Measurements from ENCODE around the gene HINT1. TPM values are rescaled to one million over a fixed set of nuclear protein-coding genes. Genes with fewer than 3 reads are reported as not detected.

HINT1 gene
- polyA plus RNA-seq, 3 donors, result 148 to 223 (median 191) TPM

DNA sequence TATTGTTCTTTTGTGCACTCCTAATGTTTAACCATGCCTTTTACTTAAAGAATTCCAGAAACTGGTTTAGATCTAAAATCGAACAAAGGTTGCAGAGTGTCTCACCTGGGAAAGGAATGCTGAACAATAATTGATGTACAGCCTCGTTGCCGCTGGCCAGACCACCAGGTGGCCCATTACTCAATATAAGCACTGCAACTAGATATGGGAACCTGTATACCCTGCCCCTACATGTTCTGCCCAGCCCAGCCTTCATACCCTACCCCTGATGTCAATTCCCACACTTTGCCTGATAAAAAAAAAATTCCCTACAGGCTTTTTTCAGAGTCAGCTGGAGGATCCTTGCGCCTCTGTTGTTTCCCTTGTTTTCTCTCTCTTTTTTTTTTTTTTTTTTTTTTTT lies 13.8 kb downstream of the HINT1 start:
- Histone ChIP-seq H3K4me2 (replicated peaks; ENCODE audit: extremely low read depth, low read length, poor library complexity, severe bottlenecking) (no peak overlapping the region), H3K36me3 (replicated peaks in 1 of 2; ENCODE audit: control insufficient read depth in 1 of 2, insufficient read depth in 2 of 2, low read length in 2 of 2) (no peaks in the 10 kb centered on the region), H3K27me3 (ENCODE audit: control insufficient read depth in 2 of 2, insufficient read depth in 2 of 2, low read length in 2 of 2) (no peaks in the 10 kb centered on the region), H3K79me2 (ENCODE audit: insufficient read depth, low read length) (no peaks in the 10 kb centered on the region), H3K4me3 (replicated peaks in 1 of 3; ENCODE audit: low read depth in 2 of 3, low read length in 3 of 3) (no peak overlapping the region), H3K9ac (ENCODE audit: insufficient read depth, low read length, poor library complexity, severe bottlenecking) (no peak overlapping the region), H3K27ac (ENCODE audit: low read depth in 1 of 2, low read length in 2 of 2) (no peak overlapping the region), H2AFZ (ENCODE audit: insufficient read depth, low read depth, low read length, poor library complexity, severe bottlenecking) (no peak overlapping the region), H3K4me1 (ENCODE audit: control insufficient read depth in 1 of 2, insufficient read depth in 2 of 2, low read length in 2 of 2) (no peaks in the 10 kb centered on the region), H3K9me3 (replicated peaks in 1 of 2; ENCODE audit: control insufficient read depth in 1 of 2, insufficient read depth in 1 of 2, low read length in 2 of 2) (no peaks in the 10 kb centered on the region), H4K20me1 (ENCODE audit: insufficient read depth, low read length) (no peaks in the 10 kb centered on the region)
- Mint-ChIP-seq H3K27ac (no peak overlapping the region), H3K9me3 (peaks cover 0 to under 1% (median 0%) of the 10 kb centered on the region in 7 donors), H3K36me3 (peaks cover 0 to 9% of the 10 kb centered on the region in 2 donors), H3K27me3 (ENCODE audit: low read depth in 3 of 3) (peaks cover 0 to 2% (median 1%) of the 10 kb centered on the region in 3 donors), H3K4me3 (no peak overlapping the region), H3K4me1 (no peaks in the 10 kb centered on the region)
- TF ChIP-seq, protein P1, sequence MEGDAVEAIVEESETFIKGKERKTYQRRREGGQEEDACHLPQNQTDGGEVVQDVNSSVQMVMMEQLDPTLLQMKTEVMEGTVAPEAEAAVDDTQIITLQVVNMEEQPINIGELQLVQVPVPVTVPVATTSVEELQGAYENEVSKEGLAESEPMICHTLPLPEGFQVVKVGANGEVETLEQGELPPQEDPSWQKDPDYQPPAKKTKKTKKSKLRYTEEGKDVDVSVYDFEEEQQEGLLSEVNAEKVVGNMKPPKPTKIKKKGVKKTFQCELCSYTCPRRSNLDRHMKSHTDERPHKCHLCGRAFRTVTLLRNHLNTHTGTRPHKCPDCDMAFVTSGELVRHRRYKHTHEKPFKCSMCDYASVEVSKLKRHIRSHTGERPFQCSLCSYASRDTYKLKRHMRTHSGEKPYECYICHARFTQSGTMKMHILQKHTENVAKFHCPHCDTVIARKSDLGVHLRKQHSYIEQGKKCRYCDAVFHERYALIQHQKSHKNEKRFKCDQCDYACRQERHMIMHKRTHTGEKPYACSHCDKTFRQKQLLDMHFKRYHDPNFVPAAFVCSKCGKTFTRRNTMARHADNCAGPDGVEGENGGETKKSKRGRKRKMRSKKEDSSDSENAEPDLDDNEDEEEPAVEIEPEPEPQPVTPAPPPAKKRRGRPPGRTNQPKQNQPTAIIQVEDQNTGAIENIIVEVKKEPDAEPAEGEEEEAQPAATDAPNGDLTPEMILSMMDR (IDR thresholded peaks at IDR 0.05), result no peak
- intact Hi-C loops (cut with micrococcal nuclease), result no loop called here
- DNase-seq, result no peak
- WGBS (ENCODE audit: insufficient coverage), result 87% methylated on average over 3 of the region's 4 CpGs

DNA sequence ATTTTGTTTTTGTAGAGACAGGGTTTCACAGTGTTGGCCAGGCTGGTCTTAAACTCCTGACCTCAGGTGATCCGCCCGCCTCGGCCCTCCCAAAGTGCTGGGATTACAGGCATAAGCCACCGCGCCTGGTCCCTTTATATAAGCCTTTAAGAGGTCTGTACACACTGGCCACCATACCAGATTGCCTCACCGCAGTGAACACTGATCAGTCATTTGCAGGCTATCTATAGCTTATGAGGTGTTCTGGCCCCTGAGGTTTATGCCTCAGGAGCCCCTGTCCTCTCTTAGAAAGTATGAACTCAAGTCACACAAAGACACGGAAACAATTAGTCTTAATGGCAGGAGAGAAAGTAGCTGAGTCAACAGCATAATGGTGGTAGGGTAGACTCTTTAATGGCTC lies 14.6 kb downstream of the HINT1 start:
- Mint-ChIP-seq H3K4me3 (no peak overlapping the region), H3K27ac (no peak overlapping the region), H3K9me3 (no peaks in the 10 kb centered on the region), H3K27me3 (ENCODE audit: low read depth in 3 of 3) (peaks cover 0 to 2% (median 1%) of the 10 kb centered on the region in 3 donors), H3K4me1 (no peaks in the 10 kb centered on the region), H3K36me3 (peaks cover 0 to 3% of the 10 kb centered on the region in 2 donors)
- Histone ChIP-seq H3K27ac (ENCODE audit: low read depth in 1 of 2, low read length in 2 of 2) (no peak overlapping the region), H2AFZ (ENCODE audit: insufficient read depth, low read depth, low read length, poor library complexity, severe bottlenecking) (no peak overlapping the region), H3K36me3 (replicated peaks in 1 of 2; ENCODE audit: control insufficient read depth in 1 of 2, insufficient read depth in 2 of 2, low read length in 2 of 2) (no peaks in the 10 kb centered on the region), H3K4me3 (replicated peaks in 1 of 3; ENCODE audit: low read depth in 2 of 3, low read length in 3 of 3) (no peak overlapping the region), H3K9ac (ENCODE audit: insufficient read depth, low read length, poor library complexity, severe bottlenecking) (no peak overlapping the region), H3K4me1 (ENCODE audit: control insufficient read depth in 1 of 2, insufficient read depth in 2 of 2, low read length in 2 of 2) (no peaks in the 10 kb centered on the region), H3K9me3 (replicated peaks in 1 of 2; ENCODE audit: control insufficient read depth in 1 of 2, insufficient read depth in 1 of 2, low read length in 2 of 2) (no peaks in the 10 kb centered on the region), H4K20me1 (ENCODE audit: insufficient read depth, low read length) (no peaks in the 10 kb centered on the region), H3K79me2 (ENCODE audit: insufficient read depth, low read length) (no peaks in the 10 kb centered on the region), H3K4me2 (replicated peaks; ENCODE audit: extremely low read depth, low read length, poor library complexity, severe bottlenecking) (no peak overlapping the region), H3K27me3 (ENCODE audit: control insufficient read depth in 2 of 2, insufficient read depth in 2 of 2, low read length in 2 of 2) (no peaks in the 10 kb centered on the region)
- 97% methylated on average over 5 of the region's 7 CpGs for WGBS (ENCODE audit: insufficient coverage)
- TF ChIP-seq, protein P1 (IDR thresholded peaks at IDR 0.05), result no peak
- intact Hi-C loops (cut with micrococcal nuclease), result no loop called here
- no peak for DNase-seq

All from CD14-positive monocyte (primary cell).